Ishikawa (cell line): ENCODE results near the gene DEGS2.

Experiments used
- CEBPB ChIP-seq: IDR thresholded peaks from 2 replicates; pipeline ENCODE4 v1.6.1; 2012
- CREB1 ChIP-seq: IDR thresholded peaks from 2 replicates; pipeline ENCODE4 v1.6.1; 2012; ENCODE audit warnings: low read depth
- EP300 ChIP-seq: IDR thresholded peaks from 2 replicates; pipeline ENCODE4 v1.6.1; 2012; ENCODE audit warnings: borderline replicate concordance
- NFIC ChIP-seq: IDR thresholded peaks from 2 replicates; pipeline ENCODE4 v1.6.1; 2012
- RAD21 ChIP-seq: IDR thresholded peaks from 2 replicates; pipeline ENCODE4 v1.6.1; 2012; ENCODE audit warnings: low read depth
- REST ChIP-seq: IDR thresholded peaks from 2 replicates; pipeline ENCODE4 v1.6.1; 2012; ENCODE audit warnings: low read depth, mild to moderate bottlenecking
- TAF1 ChIP-seq: IDR thresholded peaks from 2 replicates; pipeline ENCODE4 v1.6.1; 2012; ENCODE audit warnings: low read depth, mild to moderate bottlenecking
- TCF12 ChIP-seq: IDR thresholded peaks from 2 replicates; pipeline ENCODE4 v1.6.1; 2012; ENCODE audit warnings: low read depth
- YY1 ChIP-seq: IDR thresholded peaks from 2 replicates; pipeline ENCODE4 v1.6.1; 2012; ENCODE audit warnings: low read depth

- TF ChIP-seq RAD21, result no peak
- no peak for TF ChIP-seq EP300
- no peak for TF ChIP-seq CEBPB
- no peak for TF ChIP-seq REST
- TF ChIP-seq YY1, result no peak
- no peak for TF ChIP-seq TAF1
- TF ChIP-seq TCF12, result no peak
- TF ChIP-seq CREB1, result no peak
- no peak for TF ChIP-seq NFIC
Measured at GRCh38 chr14:100200311-100200710, 40.9 kb upstream of the DEGS2 start.
